ENCODE results near the gene ICAM3.
A peak's percentile ranks its signal among the peaks of the same experiment; 100 is the strongest.

The ICAM3 gene

DNA sequence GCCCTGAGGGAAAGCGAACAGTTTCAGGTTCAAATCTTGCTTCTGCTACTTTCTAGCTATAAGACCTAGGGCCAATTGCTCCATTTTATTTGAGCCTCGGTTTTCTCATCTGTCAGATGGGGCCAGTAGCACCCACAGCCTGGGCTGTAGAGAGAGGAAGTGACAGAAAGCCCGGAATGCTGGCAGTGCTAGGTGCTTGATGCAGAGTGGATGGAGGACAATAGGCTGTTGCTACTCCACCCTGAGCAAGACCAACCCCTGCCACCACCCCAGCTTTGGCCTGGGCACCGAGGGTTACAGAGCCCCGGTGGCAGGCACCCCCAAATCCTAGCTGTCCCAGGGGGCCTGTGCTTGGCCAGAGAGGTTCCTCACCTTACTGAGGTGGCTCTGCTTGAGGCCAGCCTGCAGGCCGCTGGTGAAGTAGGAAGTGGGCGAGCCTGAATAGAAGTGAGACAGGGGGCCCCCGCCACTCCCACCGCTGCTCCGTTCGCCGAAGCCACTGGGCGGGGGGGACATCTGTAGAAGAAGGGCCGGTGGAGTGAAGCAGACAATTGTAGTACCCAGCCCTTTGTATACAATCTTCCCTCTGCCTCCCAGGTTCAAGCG, 21.5 kb downstream of the ICAM3 start:
- no peak for DNase-seq

DNA sequence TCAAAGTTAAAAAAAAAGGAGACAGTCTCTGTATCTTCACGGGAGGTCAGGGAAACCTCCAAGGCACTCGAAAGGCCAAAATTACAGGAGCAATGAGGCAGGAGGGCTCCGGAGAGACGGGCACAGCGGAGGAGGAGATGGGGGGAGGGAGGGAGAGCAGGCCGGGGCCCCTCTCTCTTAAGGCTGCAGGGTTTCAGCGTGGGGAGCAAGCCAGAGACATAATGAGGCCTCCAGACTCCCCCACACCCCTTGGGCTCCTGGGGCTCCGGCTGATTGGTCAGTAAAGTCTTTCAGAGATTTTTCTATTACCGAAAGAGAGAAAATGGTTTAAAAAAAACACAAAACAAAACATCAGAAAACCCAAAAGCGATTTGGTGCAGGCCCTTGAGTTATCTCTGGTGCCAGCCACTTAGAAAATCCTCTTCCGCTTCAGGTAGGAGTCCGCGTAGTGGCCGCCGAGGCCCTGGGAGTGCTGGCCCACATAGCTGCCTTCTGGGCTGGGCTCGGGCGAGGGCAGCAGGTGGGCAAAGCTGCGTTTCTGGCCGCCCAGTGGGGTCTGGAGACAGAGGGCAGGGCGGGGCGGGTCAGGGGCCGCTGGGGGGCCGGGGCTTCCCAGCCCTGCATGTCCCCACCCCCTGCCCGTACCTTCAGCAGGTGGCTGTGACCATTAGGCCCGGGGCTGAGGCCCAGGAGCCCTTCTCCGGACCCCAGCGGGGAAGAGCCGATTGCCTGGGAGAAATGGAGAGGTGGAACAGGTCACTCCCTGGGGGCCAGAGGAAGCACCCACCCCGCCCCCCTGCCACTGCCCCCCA, 22.2 kb downstream of the ICAM3 start:
- no peak for DNase-seq

DNA sequence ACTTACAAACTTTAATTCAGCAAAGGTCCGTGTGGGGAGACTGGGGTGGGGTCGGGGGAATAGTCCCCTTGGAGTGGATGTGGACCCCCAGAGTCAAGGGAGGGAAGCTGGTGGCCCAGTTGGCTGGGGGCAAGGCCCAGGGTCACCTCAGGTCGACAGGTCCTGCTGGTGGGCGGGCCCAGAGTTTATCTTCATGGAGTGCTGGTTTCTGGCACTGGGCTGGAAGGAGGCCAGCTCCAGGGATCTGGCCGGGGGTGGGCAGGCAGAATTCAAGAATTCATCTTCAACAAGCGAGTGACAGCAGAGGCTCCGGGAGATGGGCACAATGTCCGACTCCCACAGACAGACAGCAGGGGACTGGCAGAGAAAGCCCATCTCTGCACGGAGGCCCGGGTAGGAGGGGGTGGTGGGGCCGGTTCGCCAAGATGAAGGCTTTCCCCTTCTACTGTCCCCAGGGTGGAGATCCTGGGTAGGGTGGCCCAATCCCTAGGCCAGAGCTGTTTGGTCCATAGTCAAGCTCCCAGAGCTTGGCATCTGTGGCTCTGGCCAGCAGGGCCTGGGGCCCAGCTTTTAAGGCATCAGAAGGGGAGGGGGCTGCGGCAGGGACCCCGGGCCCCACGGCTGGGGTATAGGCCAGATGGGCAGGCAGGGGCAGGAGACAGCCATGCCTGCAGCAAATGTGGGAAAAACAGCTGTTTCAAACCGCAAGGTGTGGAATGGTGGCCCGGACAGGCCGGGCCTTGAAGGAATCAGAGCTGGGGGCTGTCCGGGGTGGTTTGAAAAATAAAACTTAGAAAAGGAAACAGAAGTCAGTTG, 23.0 kb downstream of the ICAM3 start:
- no peak for DNase-seq

DNA sequence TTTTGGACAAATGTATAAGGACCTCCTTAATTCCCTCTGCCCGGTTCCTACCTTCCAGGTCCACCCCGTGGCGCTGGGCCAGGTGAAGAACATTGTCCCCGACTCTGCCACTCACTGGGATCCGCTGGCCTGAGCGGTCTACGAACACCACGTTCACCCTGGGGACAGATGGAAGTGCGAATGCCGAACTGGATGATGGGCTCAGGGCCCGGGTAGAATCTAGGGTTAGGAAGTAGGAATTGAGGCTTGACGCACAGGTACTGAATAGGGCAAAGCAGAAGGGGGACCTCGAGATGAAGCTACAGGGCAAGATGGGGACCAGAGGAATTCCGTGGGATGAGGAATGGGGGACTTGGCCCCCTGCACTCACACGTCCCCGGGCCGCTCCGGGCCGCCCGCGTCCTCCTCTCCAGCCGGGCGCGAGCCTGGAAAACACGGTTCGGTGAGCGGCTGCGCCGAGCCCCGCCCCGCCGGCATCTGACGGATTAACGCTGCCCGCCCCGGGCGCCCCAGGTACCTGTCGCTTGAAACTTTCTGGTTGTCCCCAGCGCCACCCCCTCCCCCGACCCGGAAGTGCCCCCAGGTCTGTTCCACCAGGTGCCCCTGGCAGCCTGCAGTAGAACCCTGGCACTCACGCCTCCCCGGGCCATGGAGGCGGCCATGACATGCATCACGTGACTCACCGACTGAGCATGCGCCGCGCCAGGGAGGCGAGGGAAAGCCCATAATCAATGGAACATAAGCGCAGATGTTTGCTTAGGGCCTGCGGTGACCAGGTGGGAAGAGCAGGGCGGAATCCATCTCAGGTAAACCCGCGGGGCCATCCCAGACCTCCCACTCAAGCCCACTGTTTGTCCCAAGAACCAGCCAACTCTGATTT, 23.8 kb downstream of the ICAM3 start, which contains the start of gene FDX2:
FDX2 (minus strand) TSS at position 681 of the 880 bp plus-strand sequence; CDS start at position 662, 19 bp downstream.
- peak; percentile 75 for DNase-seq

DNA sequence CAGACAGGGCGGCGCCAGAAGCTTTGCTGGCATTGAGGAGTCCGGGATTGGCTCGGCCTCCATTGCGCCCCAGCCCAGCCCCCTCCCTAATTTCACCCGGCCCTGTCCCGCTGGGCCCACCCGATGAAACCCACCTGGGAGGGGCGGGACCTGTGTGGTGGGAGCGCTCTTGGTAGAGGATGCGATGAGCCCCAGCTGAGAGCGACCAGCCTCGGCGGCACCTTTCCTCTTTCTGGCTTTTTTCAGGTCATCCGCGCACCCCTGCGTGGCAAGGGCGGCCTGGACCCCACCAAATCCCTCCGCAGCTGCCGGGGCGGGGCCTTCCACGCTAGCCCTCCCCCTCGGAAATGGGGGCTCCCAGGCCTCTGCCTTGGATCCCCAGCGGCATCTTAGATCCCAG, 30.0 kb downstream of the ICAM3 start, which contains the start of gene ZGLP1:
ZGLP1 (minus strand) TSS at position 393 of the 400 bp plus-strand sequence.
- DNase-seq = no peak

DNA sequence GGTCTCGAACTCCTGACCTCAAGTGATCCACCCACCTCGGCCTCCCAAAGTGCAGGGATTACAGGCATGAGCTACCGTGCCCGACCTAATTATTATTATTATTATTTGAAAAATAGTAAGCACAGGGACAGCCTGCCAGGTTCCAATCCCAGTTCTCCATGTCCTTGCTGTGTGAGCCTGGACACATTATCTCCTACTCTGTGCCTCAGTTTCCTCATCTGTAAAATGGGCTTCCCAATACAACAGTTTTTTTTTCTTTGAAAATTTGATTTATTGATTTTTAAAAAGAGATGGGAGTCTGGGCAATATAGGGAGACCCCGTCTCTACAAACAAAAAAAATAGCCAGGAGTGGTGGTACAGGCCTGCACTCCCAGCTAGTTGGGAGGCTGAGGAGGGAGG, 33.1 kb downstream of the ICAM3 start:
- no peak for DNase-seq

DNA sequence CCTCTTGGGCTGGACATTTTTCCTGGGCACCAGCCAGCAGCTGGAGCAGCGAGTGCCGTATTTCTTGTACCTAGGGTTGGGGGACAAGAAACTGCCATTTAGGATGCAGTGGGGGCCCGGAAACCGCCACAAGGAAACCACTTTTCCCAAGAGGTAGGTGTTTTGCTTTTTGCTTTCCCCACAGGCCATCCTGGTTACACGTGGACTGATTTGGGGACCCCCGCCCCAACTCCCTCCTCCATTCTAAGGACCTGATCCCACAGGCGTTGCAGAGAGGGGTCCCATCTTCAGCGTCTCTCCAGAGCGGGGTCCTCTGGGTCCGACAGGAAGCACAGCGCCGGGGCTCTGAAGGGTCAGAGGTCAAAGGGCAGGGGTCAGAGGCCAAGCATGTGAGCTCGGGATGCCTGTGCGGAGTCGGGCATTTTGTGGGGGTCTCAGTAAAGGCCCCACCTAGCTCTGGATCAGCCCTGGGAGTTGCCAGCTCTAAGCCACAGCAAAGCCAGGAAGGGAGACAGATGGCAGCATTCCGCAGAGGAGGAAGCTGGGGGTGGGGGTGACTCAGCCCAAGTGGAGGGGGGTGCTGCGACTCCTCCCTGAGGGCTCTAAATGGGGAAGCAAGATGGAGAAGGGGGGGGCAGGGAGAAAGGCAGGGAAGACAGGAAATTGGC, 34.2 kb downstream of the ICAM3 start:
- DNase-seq = no peak

DNA sequence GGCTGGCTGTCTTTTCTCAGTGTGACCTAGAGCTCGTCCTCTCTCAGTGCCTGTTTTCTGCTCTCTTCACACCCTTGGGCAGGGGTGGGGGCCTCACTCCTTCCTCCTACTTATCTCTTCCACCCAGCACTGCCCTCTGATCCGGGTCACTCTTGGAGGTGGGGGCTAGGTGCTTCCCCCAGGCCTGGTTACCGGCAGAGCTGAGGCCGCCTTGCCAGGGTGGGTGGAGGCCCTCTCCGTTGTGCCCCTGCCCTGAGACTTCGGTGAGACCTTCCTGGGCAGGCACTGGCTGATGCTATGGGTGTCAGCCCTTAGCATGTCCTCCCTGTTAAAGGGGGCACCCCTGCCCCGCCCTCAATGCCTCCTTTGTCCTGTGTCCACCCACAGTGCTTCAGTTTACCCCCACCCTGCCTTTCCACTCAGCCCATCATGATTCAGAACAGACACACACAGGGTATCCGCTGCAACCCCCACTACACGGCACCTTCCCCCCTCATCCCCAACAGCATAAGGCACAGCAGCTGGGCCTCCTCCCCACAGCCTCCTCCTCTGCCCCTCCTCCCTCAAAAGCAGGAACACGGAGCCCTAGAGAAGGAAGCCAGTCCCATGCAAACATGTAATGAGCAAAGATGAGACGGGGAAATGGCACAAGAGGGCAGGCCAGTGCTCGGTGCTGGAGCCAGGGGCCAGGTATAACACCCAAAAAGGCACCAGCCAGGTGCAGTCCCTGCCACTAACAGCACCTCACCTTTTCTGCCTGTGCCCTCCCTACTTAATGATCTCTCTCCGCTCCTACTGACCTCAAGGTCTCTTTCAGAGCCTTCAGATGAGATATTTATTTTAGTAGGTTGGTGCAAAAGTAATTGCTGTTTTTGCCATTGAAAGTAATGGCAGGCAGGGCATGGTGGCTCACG, 39.6 kb downstream of the ICAM3 start:
- no peak for DNase-seq

DNA sequence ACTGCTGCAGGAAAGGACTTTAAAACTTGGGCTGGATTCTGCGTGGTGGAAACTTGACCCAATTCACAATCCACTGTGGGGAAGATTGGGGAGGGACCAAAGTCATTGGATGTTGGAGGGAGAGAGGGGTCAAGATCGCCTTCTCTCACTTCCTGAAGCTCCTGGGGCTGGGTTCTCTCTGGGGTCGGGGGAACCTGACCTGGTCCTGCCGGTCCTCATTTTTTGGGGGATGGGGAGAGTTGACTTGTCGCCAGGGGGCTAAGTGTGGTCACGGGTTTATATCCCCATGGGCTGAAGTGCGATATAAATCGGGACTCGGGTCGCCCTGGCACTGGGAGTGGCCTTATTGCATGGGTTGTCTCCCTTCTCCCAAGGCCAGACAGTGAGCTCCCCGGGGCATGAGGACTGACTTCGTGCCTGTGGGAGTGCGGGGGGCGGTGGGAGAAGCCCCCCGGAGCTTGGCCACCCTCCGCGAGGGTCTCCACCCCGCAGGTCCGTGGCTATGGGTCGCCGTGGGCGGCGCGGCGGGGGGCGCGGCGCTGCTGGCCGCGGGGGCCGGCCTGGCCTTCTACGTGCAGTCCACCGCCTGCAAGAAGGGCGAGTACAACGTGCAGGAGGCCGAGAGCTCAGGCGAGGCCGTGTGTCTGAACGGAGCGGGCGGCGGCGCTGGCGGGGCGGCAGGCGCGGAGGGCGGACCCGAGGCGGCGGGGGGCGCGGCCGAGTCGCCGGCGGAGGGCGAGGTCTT, 43.4 kb downstream of the ICAM3 start:
- no peak for DNase-seq

DNA sequence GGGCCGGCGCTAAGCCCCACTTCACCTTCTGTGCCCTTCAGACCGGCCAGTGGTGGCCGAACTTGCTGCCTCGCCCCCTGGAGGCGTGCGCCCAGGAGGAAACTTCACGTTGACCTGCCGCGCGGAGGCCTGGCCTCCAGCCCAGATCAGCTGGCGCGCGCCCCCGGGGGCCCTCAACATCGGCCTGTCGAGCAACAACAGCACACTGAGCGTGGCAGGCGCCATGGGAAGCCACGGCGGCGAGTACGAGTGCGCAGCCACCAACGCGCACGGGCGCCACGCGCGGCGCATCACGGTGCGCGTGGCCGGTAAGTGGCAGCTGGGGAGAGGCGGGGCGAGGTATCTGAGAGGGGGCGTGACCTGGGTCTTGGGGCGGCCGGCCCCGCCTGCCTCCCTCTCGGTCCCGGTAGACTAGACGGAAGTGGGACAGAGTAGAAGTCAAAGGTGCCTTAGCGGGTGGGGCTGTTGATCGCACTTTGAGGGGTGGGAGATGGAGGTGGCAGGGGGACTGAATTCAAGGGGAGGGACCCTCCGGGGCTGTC, 44.0 kb downstream of the ICAM3 start:
- no peak for DNase-seq

DNA sequence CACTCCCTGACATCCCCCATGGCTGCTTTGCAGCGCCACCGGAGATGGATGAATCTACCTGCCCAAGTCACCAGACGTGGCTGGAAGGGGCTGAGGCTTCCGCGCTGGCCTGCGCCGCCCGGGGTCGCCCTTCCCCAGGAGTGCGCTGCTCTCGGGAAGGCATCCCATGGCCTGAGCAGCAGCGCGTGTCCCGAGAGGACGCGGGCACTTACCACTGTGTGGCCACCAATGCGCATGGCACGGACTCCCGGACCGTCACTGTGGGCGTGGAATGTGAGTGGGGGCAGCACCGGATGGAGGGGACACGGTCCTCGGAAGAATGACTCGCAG, 45.1 kb downstream of the ICAM3 start:
- DNase-seq = no peak

DNA sequence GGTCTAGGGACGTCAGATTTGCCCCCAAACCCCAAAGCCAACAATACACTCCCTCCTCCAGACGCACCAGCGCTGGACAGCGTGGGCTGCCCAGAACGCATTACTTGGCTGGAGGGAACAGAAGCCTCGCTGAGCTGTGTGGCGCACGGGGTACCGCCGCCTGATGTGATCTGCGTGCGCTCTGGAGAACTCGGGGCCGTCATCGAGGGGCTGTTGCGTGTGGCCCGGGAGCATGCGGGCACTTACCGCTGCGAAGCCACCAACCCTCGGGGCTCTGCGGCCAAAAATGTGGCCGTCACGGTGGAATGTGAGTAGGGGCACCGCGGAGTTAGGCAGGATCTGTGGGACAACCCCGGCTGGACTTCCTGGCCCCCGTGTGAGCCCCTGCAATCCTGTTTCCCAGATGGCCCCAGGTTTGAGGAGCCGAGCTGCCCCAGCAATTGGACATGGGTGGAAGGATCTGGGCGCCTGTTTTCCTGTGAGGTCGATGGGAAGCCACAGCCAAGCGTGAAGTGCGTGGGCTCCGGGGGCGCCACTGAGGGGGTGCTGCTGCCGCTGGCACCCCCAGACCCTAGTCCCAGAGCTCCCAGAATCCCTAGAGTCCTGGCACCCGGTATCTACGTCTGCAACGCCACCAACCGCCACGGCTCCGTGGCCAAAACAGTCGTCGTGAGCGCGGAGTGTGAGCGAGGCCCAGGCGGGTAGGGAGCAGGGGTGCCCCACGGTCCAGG, 45.6 kb downstream of the ICAM3 start:
- DNase-seq = no peak

DNA sequence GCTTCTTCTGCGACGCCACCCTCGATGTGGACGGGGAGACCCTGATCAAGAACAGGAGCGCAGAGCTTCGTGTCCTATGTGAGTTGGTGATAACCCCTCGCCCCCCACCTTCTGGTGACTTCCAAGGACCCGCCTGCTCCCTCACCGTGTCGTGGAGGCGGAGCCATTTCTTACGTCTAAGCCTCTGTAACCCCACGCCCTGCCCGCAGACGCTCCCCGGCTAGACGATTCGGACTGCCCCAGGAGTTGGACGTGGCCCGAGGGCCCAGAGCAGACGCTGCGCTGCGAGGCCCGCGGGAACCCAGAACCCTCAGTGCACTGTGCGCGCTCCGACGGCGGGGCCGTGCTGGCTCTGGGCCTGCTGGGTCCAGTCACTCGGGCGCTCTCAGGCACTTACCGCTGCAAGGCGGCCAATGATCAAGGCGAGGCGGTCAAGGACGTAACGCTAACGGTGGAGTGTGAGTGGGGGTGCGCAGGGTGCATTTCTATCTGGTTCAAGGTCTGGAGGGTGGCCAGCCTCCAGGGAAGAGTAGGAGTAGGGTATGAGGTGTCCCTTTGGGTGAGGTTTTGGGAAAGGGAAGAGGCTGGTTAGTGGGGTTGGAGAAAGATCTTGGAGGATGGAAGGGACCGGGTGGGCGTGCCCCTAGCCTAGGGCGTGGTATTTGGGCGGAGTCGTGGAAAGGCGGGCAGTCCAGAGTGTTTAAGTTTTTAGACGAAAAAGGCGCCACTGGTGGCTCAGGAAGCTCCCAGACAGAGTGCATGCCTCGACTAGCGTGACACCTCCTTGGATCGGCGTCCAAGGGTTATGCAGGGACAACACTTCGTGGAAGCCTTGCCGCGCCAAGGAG, 46.4 kb downstream of the ICAM3 start:
- no peak for DNase-seq

DNA sequence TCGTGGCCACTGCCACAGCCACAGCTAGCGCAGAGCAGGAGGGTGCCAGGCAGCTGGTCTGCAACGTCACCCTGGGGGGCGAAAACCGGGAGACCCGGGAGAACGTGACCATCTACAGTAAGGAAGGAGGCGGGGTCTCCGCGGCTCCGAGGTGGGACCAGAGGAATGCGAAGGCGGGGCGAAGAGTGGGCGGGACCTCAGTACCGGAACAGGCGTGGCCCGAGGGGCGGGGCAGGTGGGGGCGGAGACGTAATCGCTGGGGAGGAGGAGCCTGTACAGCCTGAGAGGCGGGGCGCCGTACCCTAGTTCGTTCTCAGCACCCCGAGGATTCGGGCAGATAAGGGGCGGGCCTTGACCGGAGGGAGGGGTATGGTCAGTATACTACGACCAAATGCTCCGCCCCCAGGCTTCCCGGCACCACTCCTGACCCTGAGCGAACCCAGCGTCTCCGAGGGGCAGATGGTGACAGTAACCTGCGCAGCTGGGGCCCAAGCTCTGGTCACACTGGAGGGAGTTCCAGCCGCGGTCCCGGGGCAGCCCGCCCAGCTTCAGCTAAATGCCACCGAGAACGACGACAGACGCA, 47.1 kb downstream of the ICAM3 start:
- DNase-seq = peak; percentile 45

DNA sequence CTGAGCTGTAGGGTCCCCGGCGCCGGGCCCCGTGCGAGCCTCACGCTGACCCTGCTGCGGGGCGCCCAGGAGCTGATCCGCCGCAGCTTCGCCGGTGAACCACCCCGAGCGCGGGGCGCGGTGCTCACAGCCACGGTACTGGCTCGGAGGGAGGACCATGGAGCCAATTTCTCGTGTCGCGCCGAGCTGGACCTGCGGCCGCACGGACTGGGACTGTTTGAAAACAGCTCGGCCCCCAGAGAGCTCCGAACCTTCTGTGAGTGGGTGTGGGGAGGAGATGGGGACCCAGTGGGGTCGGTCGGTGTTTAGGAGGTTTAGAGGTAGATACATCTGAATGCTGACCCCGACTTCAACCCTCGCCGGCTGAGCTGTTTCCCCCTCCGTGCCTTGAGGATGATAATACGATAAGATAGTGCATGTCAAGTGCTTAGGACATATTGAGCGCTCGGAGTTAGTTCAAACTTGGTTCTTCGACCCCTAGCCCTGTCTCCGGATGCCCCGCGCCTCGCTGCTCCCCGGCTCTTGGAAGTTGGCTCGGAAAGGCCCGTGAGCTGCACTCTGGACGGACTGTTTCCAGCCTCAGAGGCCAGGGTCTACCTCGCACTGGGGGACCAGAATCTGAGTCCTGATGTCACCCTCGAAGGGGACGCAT, 47.7 kb downstream of the ICAM3 start:
- no peak for DNase-seq

DNA sequence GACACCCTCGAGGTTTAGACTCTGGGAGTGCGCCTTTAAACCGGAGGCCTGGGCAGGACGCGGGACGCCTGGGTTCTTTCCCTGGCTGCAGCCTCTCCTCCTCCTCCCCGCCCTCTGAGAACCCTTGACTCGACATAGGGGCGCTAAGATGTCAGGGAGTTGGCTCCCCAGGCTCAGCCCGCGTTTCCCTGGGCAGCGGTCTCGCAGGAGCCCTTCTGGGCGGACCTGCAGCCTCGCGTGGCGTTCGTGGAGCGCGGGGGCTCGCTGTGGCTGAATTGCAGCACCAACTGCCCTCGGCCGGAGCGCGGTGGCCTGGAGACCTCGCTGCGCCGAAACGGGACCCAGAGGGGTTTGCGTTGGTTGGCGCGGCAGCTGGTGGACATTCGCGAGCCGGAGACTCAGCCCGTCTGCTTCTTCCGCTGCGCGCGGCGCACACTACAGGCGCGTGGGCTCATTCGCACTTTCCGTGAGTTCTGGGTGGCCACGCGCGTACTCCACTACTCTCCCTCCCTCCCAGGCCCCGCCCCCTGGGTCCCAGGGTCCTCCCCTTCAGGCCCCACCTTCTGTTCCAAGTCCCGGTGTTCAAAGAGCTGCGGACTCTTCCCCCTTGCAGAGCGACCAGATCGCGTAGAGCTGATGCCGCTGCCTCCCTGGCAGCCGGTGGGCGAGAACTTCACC, 48.4 kb downstream of the ICAM3 start:
- no peak for DNase-seq
